ENCODE results near the gene CDH23.
"Not testable (repeated sequence)": the region's sequence is repeated elsewhere in the genome, so short reads cannot be mapped to it uniquely, and the experiment has no call there.

The CDH23 gene

GRCh38 chr10:71396711-71397295 is at the start of gene CDH23:
Gene CDH23 (plus strand): TSS chr10:71396920. CDS start chr10:71439832, 42,912 bp downstream.
- H3K4me3 ChIP-seq (ENCODE audit: low read depth, low read length): no peak within 1 kb of the TSS
- DNase-seq (ENCODE audit: low read depth): no peak

GRCh38 chr10:71347587-71348395 is 48.9 kb upstream of the CDH23 start:
- no peak for DNase-seq (ENCODE audit: low read depth)
- H3K4me3 ChIP-seq (ENCODE audit: low read depth, low read length): no peak overlapping the region

- no peak for DNase-seq (ENCODE audit: low read depth)
- H3K4me3 ChIP-seq (ENCODE audit: low read depth, low read length): no peak overlapping the region
These were observed 47.9 kb upstream of the CDH23 start for GRCh38 chr10:71348850-71349249.

GRCh38 chr10:71349406-71349805 is 47.3 kb upstream of the CDH23 start:
- H3K4me3 ChIP-seq (ENCODE audit: low read depth, low read length): no peak overlapping the region
- DNase-seq (ENCODE audit: low read depth): no peak

- DNase-seq (ENCODE audit: low read depth): no peak
- no peak overlapping the region for H3K4me3 ChIP-seq (ENCODE audit: low read depth, low read length)
These were observed 45.6 kb upstream of the CDH23 start for GRCh38 chr10:71351087-71351486.

- H3K4me3 ChIP-seq (ENCODE audit: low read depth, low read length): no peak overlapping the region
- DNase-seq (ENCODE audit: low read depth): no peak
These were observed 44.9 kb upstream of the CDH23 start for GRCh38 chr10:71351628-71352319.

GRCh38 chr10:71353639-71354038 is 43.1 kb upstream of the CDH23 start:
- no peak overlapping the region for H3K4me3 ChIP-seq (ENCODE audit: low read depth, low read length)
- DNase-seq (ENCODE audit: low read depth): no peak

GRCh38 chr10:71354776-71355175 is 41.9 kb upstream of the CDH23 start:
- DNase-seq (ENCODE audit: low read depth): no peak
- H3K4me3 ChIP-seq (ENCODE audit: low read depth, low read length): no peak overlapping the region

GRCh38 chr10:71355886-71356285 is 40.8 kb upstream of the CDH23 start:
- H3K4me3 ChIP-seq (ENCODE audit: low read depth, low read length): no peak overlapping the region
- DNase-seq (ENCODE audit: low read depth): no peak

GRCh38 chr10:71357792-71358265 is 38.9 kb upstream of the CDH23 start:
- DNase-seq (ENCODE audit: low read depth): no peak

GRCh38 chr10:71358277-71358676 is 38.4 kb upstream of the CDH23 start:
- DNase-seq (ENCODE audit: low read depth): no peak
- no peak overlapping the region for H3K4me3 ChIP-seq (ENCODE audit: low read depth, low read length)

More at GRCh38 chr10:71357792-71358265, 38.9 kb upstream of the CDH23 start:
- H3K4me3 ChIP-seq (ENCODE audit: low read depth, low read length): no peak overlapping the region

- H3K4me3 ChIP-seq (ENCODE audit: low read depth, low read length); DNase-seq (ENCODE audit: low read depth): not testable (repeated sequence)
These were observed 37.8 kb upstream of the CDH23 start for GRCh38 chr10:71358906-71359305.

GRCh38 chr10:71359364-71360046 is 37.2 kb upstream of the CDH23 start:
- H3K4me3 ChIP-seq (ENCODE audit: low read depth, low read length): no peak overlapping the region
- no peak for DNase-seq (ENCODE audit: low read depth)

GRCh38 chr10:71360735-71361134 is 36.0 kb upstream of the CDH23 start:
- DNase-seq (ENCODE audit: low read depth): no peak
- no peak overlapping the region for H3K4me3 ChIP-seq (ENCODE audit: low read depth, low read length)

- H3K4me3 ChIP-seq (ENCODE audit: low read depth, low read length): no peak overlapping the region
These were observed 35.1 kb upstream of the CDH23 start for GRCh38 chr10:71361581-71361980.

GRCh38 chr10:71362141-71362540 is 34.6 kb upstream of the CDH23 start:
- no peak overlapping the region for H3K4me3 ChIP-seq (ENCODE audit: low read depth, low read length)
- DNase-seq (ENCODE audit: low read depth): no peak

More at GRCh38 chr10:71361581-71361980, 35.1 kb upstream of the CDH23 start:
- no peak for DNase-seq (ENCODE audit: low read depth)

GRCh38 chr10:71363936-71364335 is 32.8 kb upstream of the CDH23 start:
- DNase-seq (ENCODE audit: low read depth): no peak

GRCh38 chr10:71365366-71365765 is 31.4 kb upstream of the CDH23 start:
- no peak for DNase-seq (ENCODE audit: low read depth)
- no peak overlapping the region for H3K4me3 ChIP-seq (ENCODE audit: low read depth, low read length)

More at GRCh38 chr10:71363936-71364335, 32.8 kb upstream of the CDH23 start:
- no peak overlapping the region for H3K4me3 ChIP-seq (ENCODE audit: low read depth, low read length)

- DNase-seq (ENCODE audit: low read depth): no peak
- no peak overlapping the region for H3K4me3 ChIP-seq (ENCODE audit: low read depth, low read length)
These were observed 30.0 kb upstream of the CDH23 start for GRCh38 chr10:71366690-71367089.

GRCh38 chr10:71367271-71367670 is 29.4 kb upstream of the CDH23 start:
- DNase-seq (ENCODE audit: low read depth): no peak
- H3K4me3 ChIP-seq (ENCODE audit: low read depth, low read length): no peak overlapping the region

Measured in skeletal muscle cell (primary cell).